HG03457 (cell line): ENCODE results near the gene RCOR1.
"Not testable (repeated sequence)": the region's sequence is repeated elsewhere in the genome, so short reads cannot be mapped to it uniquely, and the experiment has no call there.

Experiments used
- ATAC-seq: cut with Tn5 transposase; IDR thresholded peaks from one replicate; pipeline ENCODE4 v1.9.1; 2021; ENCODE audit warnings: moderate number of reproducible peaks; ENCODE audit not compliant: unreplicated experiment

Gene RCOR1

GRCh38 chr14:102739190-102739469, 146.7 kb downstream of the RCOR1 start:
- no peak for ATAC-seq

DNA sequence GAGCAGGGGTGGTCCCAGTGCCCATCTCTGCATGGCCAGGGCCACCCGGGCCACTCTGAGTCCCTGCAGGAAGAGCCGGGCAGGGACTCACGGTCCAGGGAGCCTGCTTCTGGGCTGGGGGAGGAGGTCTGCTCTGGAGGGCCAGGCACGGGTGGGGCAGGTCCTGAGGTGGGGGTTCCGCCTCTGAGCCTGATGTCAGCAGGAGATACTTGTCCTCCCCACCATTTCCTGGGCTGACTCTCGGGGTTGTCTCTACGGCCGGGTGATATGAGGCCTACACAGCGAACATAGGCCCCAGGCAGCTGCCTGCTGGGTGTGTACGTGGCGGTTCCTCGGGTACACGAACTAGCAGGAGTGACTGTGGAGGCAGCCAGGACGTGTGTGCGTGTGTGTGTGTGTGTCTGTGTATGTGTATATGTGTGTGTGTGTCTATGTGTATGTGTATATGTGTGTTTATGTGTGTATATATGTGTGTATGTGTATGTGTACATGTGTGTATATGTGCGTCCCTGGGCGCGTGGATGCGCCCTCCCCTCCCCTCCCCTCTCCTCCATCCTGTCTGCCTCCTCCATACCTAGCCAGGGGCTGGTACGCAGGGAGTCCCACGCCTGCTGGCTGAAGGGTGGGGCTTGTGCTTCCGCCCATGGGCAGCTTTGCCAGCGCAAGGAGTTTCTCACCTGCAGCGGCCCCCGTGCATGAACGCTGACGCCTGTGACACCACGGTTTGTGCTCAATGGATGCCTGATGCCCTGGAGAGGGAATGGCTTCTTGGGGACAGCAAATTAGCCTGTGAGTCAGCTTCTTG, 154.4 kb downstream of the RCOR1 start:
- no peak for ATAC-seq

DNA sequence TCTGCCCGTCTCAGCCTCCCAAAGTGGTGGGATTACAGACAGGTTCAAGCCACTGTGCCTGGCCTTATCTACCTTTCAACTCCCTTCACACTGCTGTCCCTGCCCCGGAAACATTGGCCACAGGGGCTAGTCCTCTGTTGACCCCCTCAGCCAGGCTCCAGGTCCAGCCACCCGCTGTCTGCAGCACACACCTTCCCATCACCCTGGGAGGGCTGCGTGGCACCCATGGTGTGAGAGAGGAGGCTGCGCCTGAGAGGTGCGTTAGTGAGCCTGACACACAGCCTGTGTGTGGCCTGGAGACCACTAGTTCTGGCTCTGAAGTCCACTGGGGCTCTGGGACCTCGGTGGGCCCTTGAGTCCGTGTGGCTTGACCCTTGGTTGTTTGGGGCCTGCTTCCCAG, 156.4 kb downstream of the RCOR1 start:
- no peak for ATAC-seq

- no peak for ATAC-seq
Measured at GRCh38 chr14:102749393-102750305, 157.2 kb downstream of the RCOR1 start.

- ATAC-seq, result no peak
Measured at GRCh38 chr14:102750376-102750775, 157.9 kb downstream of the RCOR1 start.

GRCh38 chr14:102751088-102751487, 158.6 kb downstream of the RCOR1 start:
- no peak for ATAC-seq

DNA sequence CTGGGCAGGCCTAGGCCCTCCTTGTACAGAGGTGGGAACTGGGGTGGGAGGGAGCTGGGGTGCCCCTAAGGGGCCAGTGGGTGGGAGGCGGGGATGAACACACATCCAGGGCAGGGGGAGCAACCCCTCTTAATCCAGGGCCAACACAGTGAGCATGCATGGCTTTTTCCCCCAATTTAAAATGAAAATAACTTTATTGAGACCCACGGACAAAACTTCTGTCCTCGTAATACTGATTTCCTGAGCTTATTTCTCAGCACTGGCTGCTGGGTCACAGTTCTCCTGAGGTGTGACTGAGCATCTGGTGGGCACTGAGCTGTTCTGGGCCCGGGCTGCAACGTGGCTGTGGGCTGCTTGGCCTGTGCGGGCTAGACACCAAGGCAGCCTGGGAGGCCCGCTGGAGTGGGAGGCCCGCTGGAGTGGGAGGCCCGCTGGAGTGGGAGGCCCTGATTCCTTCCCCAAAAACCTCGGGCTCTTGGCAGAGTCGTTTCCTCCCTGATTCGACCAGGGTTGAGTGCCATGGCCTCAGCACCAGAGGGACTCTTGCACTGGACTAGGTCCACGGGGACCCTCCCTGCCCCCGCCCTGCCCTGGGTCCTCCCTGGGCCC, 159.9 kb downstream of the RCOR1 start:
- ATAC-seq, result no peak

GRCh38 chr14:102754370-102755262, 162.2 kb downstream of the RCOR1 start:
- no peak for ATAC-seq

- ATAC-seq, result no peak
Measured at GRCh38 chr14:102757646-102758045, 165.2 kb downstream of the RCOR1 start.

GRCh38 chr14:102758087-102758486, 165.6 kb downstream of the RCOR1 start:
- no peak for ATAC-seq

- ATAC-seq, result no peak
Measured at GRCh38 chr14:102759456-102760187, 167.2 kb downstream of the RCOR1 start.

DNA sequence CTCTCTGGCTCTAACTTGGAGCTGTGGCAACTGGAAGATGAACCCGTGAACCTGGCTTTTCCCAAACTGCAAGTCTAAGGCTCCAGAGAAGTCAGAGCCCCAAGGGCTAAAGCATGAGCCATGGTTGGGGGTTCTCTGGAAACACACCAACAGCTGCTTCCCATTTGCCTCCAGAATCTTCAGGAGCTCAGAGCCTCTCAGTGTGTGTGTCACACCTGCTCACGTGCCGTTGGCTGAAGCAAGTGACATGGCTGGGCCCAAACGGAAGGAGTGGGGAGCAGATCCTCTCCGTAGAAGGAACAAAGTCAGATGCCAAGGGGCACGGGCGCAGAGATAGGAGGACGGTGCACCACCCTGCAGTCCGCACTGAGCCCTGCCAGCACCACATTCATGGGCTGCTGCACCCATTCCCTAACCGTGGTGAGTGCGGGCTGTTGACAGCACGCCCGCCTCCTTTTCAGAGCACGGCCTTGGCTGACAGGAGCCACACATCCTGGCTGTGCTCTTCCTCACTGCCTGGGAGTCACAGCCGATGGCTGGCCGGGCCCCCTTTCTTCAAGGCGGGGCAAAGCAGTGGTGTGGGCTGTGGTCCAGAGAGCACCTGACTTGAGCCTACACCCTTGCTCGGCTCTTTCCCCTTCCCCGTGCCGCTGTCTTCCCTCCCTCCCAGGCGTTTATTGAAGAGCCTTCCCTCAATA, 168.2 kb downstream of the RCOR1 start:
- ATAC-seq, result no peak

DNA sequence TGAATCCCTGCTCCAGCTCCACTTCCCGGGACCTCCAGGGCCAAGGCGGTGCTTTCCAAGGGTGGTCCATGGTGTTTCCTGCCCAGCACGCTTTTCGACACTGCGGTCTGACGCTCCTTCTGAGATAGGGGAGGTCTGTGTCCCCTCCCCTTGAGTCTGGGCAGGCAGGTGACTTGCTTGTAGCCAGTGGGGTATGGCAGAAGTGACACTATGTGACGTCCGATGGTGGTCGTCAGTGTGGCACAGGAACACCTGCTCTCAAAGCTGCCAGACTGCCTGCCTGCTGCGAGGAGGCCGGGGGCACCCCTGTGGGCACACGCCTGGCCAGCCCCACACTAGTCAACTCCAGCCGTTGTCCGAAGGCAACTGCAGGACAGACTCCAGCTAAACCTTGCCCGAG, 168.8 kb downstream of the RCOR1 start:
- no peak for ATAC-seq

DNA sequence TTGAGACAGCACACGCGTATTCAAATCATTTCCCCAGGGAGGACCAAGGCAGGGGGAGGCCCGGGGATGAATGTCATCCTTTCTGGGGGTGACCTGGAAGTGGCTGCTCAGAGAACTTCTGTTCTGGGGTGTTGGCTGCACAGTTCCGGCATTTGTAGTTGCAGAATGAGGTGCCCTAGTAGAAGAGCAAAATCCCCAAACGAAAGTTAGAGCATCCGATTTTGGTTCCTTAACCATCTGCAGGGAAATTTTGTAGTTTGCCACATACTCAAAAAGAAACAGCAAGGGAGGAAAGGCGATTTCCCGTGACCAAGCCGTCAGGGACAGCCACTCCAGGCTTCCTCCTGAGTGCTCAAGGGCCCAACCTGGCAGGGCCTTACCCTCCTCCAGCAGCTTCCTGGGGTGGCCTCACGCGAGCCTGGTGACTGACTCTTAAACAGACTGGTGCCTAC, 171.8 kb downstream of the RCOR1 start:
- no peak for ATAC-seq

- not testable (repeated sequence) for ATAC-seq
Measured at GRCh38 chr14:102765770-102766169, 173.3 kb downstream of the RCOR1 start.

- ATAC-seq, result peak; percentile 42
Measured at GRCh38 chr14:102768223-102769048, 176.0 kb downstream of the RCOR1 start.

GRCh38 chr14:102769049-102769327, 176.5 kb downstream of the RCOR1 start:
- ATAC-seq, result no peak

GRCh38 chr14:102770147-102771123, 178.0 kb downstream of the RCOR1 start:
- no peak for ATAC-seq
